ENCODE data around the gene PRKD1.

The PRKD1 gene

DNA sequence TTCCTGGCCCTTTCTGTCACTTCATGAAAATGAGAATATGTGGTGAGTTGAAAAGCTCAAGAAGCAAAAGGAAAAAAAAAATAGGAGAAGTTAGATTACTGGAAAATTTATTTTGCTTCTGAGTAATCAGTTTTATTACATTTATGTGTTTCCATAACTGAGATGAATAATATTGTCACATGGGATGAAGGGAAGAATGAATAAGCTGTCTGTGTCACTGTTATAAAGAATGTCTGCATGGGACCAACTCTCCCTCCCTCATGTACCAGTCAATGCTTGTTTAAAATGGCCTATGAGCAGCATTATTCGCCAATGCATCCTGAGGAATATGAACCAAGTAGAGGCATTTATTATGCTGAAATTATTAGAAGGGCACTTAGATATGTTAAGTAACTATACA, 246.3 kb downstream of the PRKD1 start:
- no peak for DNase-seq (ENCODE audit: low read depth in 2 of 2)

DNA sequence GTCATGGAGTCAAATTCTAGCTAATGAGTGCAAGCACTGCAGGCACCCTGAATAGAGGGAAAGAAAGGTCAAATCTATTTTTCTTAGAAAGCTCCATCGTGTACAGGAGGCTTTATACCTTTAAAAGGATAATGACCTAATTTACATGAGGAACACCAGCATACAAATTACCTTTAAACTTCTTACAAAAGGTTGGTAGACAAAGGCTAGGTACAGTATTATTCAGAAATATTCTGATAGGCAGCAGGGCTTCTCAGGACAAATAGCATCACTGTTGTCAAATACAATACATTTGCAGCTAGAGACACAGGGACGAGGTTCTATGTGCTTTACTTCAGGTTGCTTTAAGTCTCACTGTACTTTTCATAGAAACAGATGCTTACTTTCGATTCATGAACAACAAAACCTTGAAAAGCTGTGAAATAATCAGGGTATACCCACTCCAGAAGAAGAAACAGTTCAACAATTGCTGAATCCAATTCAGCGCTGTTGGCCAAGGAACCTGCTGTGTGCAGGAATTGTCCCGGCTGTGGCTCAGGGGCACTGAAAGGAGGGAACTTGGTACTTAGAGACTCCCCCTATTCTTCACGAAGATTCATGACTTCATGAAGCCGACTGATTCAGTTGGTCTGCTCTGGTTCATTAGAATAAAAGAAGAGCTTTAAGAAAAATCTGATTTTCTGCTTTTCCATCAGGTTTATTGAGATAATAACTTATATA, 252.9 kb downstream of the PRKD1 start:
- no peak for DNase-seq (ENCODE audit: low read depth in 2 of 2)

DNA sequence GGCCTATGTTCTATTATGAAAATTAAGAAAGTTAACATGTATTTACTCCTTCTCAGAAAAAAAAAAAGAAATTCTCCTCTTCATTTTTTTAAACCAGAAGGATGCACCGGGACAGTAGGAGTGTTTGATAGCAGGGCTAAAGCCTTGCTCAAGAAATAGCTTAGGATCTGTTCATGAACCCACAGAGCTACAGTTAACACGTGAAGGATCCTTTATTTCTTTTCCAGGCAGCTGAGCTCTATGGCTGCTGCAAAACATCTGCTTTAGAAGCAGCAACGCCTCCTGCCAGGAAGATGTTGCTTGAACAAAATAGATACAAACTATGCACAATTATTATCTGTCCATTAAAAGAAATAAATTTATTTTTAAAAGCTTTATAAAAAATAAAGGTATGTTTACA, 254.8 kb downstream of the PRKD1 start:
- no peak for DNase-seq (ENCODE audit: low read depth in 2 of 2)

DNA sequence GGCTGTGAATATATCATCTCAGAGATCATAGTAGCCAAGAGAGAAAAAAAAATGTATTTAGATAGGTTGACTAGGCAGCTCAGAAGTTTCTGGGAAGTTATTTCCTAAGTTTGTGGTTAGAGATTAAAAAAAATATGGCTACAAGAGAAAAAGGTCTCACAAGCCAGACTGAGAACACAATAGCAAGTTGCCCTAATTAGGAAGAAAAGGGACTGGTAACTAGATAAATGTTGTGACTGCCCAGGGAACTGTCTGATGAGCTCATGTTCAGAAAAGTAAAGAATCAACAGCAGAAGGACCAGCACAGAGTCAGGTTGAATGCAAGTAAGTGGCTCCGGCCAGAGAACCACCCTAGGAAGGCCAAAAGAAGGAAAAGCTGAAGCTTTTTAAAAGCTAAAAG, 256.6 kb downstream of the PRKD1 start:
- no peak for DNase-seq (ENCODE audit: low read depth in 2 of 2)

DNA sequence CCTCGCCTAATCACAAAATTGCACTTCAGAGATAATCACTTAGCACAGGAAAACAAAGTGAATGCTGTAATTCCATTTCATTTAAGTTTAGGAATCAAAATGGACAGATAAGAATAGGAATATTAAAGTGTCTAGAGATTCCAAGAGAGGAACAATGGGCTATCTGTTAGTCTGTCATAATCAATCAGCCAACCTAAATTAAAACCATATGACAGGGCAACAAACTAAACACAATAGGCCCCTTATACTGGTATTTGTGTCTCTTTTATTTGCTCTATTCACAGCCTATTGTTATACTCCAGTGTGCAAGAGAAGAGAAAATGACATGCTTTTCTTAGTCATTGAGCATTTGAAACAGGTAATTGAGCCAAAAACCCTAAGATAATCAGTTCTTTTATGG, 259.4 kb downstream of the PRKD1 start:
- DNase-seq (ENCODE audit: low read depth in 2 of 2) = no peak

DNA sequence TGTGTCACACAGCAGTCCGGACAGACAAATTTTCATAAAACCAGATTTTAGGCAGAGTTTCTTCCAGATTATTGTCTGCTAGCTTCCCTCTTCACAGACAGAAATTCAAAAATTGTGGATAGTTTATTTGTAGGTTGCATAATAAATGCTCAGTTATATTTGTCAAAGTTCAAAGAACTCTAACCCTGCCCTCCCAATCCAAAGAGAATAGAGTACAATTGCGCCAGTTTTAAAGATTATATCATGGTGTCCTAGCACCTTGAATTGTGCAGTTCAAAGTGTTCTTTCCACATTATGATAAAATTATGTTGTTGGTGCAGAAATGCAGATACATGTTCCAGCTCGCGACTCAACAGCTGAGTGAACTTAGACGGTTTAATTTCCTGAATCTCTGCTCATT, 263.1 kb downstream of the PRKD1 start:
- DNase-seq (ENCODE audit: low read depth in 2 of 2) = no peak

DNA sequence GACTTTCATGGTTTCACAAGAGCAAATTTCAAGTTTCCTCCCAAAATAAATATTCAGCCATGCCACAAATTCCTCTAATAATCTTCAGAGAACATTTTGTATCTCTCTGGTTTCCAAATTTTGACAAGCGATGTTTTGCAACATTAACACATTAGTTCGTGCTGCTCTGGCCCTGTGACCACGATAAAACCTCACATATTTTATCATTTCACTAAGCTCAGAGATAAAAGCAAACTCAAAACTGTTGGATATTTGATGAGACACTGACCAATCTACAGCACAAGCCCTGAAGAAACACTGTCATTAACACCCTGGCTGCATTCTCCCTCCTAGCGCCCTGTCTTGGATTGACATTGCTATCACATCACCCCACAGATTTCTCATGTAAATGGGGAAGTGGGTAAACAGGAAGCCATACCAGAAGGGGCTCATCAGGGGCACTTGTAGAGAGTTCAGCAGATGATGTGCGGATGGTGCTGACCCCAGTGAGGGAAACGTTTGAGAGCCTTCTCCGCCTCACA, 264.3 kb downstream of the PRKD1 start:
- no peak for DNase-seq (ENCODE audit: low read depth in 2 of 2)

DNA sequence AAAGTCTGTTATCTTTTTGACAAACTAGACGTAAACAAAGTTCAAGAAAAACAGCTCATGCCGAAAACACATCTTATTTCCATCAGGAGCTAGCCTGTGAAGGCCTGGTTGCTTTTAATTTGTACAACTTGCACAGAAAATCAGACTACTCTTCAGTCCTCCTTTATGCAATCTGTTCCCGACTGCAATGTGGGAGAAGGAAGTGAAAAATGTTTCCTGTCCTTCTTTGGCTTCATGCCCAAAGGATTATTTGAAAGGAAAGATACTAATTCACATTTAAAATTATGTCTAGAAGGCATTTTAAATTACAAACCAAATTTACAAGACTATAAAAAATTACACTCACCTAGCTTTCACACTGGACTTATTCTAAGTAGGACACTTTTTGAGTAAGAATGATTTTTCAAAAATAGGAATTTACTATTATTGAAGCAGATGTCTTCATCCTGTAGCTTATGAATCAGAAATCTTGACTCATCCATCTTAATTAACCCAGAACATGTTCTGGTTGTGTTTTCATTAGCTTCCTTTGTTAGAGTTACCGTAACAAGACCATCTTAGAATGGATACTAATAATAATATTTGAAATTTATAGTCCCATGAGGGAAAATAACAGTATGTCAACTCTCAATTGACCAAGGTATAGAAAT, 272.6 kb downstream of the PRKD1 start:
- DNase-seq (ENCODE audit: low read depth in 2 of 2) = no peak

DNA sequence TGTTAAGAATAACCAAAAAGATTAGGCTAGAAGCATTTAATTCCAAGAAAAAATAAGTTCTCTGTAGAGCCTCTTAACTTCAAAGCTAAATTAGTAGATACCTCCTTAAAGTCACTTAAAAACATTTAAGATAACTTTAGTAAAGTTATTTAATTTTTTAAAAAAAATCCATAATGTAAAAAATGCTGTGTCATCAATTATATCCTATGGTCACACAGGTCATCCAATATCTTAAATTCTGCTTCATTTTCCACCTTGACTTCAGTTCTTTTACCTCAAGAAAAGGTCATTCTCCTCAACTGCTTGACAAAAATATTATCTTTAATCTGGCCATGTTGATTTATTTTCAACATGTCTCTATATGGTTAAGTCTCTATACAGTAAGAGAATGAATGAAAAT, 274.3 kb downstream of the PRKD1 start:
- DNase-seq (ENCODE audit: low read depth in 2 of 2) = no peak

DNA sequence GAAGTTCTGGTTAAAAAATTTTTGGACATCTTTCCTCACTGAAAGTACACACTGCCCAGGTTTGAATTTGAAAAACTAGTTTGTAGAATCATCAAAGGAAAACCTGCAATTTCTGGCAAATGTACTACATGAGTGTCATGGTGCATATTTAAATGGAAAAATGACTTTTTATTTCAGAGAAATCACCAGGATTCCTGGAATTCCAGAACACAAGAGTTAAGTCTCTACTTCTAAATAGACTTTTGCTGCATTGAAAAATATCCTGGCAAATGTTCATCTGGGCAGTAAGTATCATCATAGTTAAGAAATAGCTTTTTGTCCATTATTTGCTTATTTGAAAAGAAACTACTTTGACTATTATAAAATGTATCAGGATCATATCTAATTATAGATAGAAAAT, 275.1 kb downstream of the PRKD1 start:
- DNase-seq (ENCODE audit: low read depth in 2 of 2) = no peak

DNA sequence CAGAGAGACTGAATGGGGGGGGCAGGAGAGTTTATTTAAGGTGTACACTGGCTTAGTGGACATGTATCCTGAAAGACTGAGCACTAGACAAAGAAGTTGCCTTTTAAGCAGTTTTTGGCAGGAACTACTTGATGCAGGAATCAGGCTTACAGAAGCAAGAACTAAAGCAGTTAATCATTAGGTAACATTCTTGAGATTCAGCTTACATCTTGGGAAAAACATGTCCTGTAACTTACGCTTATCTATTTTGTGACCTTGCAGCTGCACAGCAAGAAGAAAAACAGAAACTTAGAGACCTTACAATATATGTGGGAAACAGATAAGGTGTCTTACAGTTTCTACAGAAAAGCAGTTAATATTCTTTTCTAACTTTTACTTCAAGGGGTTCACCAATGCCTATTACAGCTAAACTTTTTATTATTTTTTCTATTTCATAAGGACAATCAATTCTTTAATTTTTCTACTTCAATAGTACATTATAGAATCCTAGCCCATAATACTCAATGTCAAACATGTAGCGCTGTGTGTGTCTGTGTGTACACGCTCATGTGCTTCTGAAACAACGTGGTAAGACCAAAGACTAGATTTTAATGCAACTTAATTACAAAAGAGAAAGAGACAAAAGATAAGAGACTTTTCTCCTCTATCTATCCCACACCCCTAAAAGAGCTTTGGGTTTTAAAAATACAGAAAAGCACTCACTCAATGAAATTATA, 276.9 kb downstream of the PRKD1 start:
- no peak for DNase-seq (ENCODE audit: low read depth in 2 of 2)

DNA sequence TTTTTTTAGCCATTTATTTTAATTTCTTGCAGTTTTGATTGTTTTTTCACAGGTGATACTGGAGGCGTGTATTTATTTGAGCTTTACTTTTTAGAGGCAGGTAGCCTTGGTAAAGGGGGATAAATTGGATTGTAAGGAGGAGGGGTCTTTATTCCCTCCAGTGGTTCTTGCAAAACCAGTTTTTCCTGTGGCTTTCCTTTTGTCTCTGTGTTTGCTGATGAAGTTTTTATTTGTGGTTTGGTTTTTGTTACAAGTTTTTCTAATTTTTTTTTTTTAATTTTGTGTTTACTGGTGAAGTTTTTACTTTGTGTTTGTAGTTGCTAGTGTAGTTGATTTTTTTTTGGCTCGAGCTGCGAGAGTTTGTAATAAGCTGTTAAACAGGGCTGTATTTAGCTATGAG, 278.5 kb downstream of the PRKD1 start:
- DNase-seq (ENCODE audit: low read depth in 2 of 2) = no peak

DNA sequence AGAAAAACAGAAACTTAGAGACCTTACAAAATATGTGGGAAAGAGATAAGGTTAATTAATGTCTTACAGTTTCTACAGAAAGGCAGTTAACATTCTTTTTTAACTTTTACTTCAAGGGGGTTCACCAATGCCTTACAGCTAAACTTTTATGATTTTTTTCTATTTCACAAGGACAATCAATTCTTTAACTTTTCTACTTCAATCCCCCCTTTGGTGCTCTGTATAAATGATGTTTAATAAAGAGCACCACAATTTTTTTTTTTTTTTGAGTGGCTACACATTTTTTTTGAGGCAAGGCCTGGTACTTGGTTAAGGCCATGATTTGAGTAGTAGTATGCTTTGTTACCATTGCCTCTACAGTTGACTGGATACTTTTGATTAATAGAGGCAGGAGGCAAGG, 279.6 kb downstream of the PRKD1 start:
- no peak for DNase-seq (ENCODE audit: low read depth in 2 of 2)

DNA sequence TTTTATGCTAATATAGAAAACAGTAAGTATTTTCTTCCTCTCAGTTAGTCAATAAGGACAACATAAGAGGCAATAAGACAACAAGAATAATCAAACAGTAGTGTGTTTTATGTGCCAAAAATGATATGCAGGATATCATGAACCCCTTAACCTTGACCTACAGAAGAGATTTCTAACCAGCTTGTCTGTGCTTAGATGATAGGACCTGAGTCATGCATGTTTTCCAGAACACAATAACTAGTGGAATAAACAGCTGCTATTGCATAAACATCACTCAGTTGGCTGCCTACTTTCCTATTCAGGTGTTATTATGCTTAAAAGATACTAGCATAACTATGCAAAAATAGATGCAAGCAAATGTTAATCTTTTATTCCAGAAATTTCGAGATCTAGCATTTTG, 282.5 kb downstream of the PRKD1 start:
- DNase-seq (ENCODE audit: low read depth in 2 of 2) = no peak

DNA sequence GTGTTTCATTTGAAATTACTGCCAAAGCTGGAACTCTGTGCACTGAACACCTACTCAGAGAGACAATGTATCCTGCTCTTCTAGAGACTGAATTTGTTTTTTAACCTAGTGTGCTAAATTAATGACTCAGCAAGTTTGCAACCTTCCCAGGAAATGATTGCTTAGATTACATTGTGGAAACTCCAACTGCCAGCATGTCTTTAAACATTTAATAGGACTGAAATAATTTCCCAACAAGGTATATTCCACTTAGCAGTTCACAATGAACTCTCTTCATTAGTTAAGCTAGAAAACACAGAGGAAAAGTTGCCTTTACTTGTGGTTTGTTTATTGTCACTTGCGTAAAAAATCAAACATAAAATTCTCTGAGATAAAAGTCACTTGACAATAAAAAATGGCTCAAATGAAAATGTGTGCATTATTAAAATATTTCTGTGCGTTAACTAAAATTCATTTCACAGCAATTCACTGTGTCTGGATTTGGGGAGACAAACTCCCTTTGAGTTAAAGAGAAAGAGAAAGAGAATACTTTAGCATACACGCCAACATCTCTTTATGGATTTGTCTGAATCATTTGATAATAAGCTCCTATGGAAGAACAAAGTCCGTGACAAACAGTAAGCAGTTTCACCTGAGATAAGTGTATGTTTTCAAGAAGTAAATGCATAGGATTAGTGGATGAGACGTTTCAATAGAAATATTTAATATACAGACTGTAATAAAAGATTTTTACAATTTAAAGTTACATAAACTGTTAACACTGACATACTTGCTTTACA, 284.0 kb downstream of the PRKD1 start:
- no peak for DNase-seq (ENCODE audit: low read depth in 2 of 2)

DNA sequence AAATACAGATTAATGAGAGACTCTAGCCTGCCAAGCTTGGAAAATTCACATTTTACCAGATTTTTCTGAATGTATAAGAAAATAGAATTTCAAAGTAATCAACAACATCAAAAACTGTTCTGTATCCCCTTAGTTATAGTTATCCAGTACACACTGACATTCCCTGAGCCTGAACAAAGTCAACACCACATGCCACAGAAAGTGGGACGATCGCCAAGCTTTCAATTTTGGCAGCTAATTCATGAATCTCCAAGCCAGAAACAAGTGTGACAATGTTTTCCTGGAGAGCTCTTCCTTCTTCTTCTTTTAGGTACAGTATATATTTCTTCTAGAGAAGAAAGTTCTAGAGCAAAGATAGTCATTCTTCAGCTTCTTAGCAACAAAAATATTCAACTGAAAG, 290.2 kb downstream of the PRKD1 start:
- no peak for DNase-seq (ENCODE audit: low read depth in 2 of 2)

DNA sequence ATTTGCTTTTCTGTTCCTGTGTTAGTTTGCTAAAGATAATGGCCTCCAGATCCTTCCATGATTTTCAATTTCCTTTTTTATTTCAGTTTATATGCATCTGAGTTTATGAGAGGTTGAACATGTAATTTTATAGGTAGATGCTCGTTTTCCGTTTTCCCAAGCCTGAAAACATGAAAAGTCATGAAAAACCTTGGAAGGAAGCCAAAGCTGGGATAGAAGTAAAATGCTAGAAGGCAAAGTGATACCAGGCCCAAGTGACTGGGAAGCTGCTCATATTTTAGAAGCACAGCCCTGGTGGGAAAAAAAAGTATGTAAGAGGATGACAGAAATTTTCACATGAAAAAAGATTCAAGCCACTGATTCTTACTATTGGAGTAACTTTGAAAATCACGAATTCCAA, 290.8 kb downstream of the PRKD1 start:
- DNase-seq (ENCODE audit: low read depth in 2 of 2) = no peak

DNA sequence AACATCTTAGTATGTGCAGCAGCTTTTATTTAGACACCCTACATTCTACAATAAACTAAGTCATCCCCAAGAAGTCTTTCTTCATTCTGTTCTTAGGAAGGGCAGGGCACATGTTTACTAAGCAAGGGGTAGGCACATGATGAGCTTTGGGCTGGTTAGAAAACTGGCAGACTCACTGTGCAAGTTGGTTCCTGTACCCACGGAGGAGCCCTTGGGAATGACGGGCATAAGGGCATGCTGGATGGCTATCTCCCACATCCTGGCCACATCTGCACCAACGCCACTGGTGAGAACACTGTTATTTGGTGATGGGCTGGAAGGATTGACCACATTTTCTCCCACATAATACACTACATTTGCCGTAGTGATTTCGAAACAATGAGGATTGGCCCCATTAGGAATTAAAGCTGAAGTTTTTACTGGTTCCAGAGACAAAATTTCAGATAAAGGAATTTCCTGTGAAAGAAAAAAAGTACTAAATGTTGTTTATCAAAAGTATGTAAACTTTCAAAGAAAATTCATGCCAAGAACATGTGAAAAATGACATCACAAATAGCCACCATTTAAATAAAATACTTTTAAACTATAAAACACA, 297.0 kb downstream of the PRKD1 start:
- DNase-seq (ENCODE audit: low read depth in 2 of 2) = no peak

DNA sequence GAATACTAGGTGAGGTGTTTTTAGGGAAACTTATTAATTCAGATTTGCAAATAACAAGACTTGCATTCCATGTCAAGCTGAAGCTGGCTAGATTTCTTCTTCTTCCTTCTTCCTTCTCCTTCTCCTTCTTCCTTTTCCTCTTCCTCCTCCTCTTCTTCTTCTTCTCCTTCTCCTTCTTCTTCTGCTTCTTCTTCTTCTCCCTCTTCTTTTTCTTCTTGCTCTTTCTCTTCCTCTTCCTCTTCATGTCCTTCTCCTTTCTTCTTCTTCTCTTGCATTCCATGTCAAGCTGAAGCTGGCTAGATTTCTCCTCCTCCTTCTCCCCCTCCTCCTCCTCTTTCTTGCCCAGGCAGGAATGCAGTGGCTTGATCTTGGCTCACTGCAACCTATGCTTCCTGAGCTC, 297.8 kb downstream of the PRKD1 start:
- DNase-seq (ENCODE audit: low read depth in 2 of 2) = no peak

DNA sequence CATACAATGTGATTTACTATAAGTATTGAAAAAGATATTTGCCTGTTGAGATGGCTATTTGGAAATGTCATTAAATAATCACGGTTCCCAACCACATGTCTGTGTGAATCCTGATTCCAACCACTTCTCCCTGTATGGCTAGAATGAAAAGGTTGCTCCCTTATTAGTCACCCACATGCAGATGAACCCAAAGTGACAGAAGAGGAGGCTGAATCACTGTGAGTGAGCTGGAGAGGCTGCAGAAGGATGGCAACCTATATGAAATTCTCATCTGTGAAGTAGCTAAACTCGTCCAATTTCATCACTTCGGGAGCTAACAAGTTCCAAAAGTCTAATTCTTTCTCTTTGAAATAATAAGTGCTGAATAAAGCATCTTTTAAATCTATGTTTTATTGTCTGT, 300.5 kb downstream of the PRKD1 start:
- no peak for DNase-seq (ENCODE audit: low read depth in 2 of 2)

DNA sequence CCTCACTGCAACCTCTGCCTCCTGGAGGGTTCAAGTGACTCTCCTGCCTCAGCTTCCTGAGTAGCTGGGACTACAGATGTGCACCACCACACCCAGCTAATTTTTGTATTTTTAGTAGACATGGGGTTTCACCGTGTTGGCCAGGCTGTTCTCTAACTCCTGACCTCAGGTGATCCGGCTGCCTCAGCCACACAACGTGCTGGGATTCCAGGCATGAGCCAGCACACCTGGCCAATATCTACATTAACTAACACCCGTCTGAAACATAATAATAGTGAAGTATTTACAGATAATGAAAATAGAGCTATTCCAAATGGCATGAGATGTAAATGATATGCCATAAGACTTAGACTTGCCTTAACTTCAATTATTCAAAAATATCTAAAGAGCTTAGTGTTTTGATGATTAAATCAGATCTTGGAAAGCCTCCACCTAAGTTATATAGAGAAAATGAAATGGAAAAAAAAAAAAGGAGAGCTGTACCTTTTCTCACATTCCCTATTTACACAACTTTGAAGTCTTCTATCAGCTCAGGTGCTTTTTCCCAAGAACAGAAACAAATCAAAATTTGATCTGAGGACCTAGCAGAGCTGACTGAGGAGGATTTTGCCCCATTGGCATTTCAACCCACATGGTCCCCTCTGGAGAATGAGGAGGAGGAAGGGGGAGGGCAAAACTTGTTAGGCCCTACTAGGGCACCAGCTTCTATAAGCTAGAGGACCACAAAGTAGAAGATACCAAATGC, 309.2 kb downstream of the PRKD1 start:
- DNase-seq (ENCODE audit: low read depth in 2 of 2) = no peak
